Erythroblast (primary cell): Measurements from ENCODE around the gene NPLOC4.

Source experiments
- GATA1 ChIP-seq: IDR thresholded peaks from 2 replicates; pipeline ENCODE4 v1.6.1; 2011; ENCODE audit warnings: low read depth, mild to moderate bottlenecking, control low read depth, low read length, moderate library complexity
- POLR2A ChIP-seq: IDR thresholded peaks from 2 replicates; pipeline ENCODE4 v1.6.1; 2011; ENCODE audit warnings: mild to moderate bottlenecking, low read length

GRCh38 chr17:81522491-81523401 is 114.2 kb downstream of the NPLOC4 start:
- TF ChIP-seq POLR2A (no peak), GATA1 (no peak)
